ENCODE results near the gene TIMM44.

TIMM44 gene

GRCh38 chr19:7982103-7982502, 38.6 kb upstream of the TIMM44 start:
- Histone ChIP-seq H3K9me3 (ENCODE audit: control insufficient read depth, low read length) (no peaks in the 10 kb centered on the region), H3K4me1 (ENCODE audit: control insufficient read depth, insufficient read depth, low read length) (peaks cover 9% of the 10 kb centered on the region), H3K4me3 (ENCODE audit: low read length) (no peak overlapping the region), H3K9ac (ENCODE audit: low read length) (no peak overlapping the region), H3K27me3 (replicated peaks; ENCODE audit: control insufficient read depth, insufficient read depth, low read length) (no peaks in the 10 kb centered on the region), H3K36me3 (ENCODE audit: control insufficient read depth, insufficient read depth, low read length, severe bottlenecking) (peaks cover 61% of the 10 kb centered on the region)
- no peak for DNase-seq (ENCODE audit: low read depth)

- H3K36me3 ChIP-seq (ENCODE audit: control insufficient read depth, insufficient read depth, low read length, severe bottlenecking) = peaks cover 65% of the 10 kb centered on the region
- H3K9me3 ChIP-seq (ENCODE audit: control insufficient read depth, low read length) = no peaks in the 10 kb centered on the region
- H3K4me3 ChIP-seq (ENCODE audit: low read length) = no peak overlapping the region
- H3K4me1 ChIP-seq (ENCODE audit: control insufficient read depth, insufficient read depth, low read length) = peaks cover 6% of the 10 kb centered on the region
- DNase-seq (ENCODE audit: low read depth) = no peak
- no peak overlapping the region for H3K9ac ChIP-seq (ENCODE audit: low read length)
- H3K27me3 ChIP-seq (replicated peaks; ENCODE audit: control insufficient read depth, insufficient read depth, low read length) = no peaks in the 10 kb centered on the region
Observed at GRCh38 chr19:7981661-7982060, 38.2 kb upstream of the TIMM44 start.

GRCh38 chr19:7981199-7981598, 37.7 kb upstream of the TIMM44 start:
- Histone ChIP-seq H3K36me3 (ENCODE audit: control insufficient read depth, insufficient read depth, low read length, severe bottlenecking) (peaks cover 69% of the 10 kb centered on the region), H3K27me3 (replicated peaks; ENCODE audit: control insufficient read depth, insufficient read depth, low read length) (no peaks in the 10 kb centered on the region), H3K9ac (ENCODE audit: low read length) (no peak overlapping the region), H3K4me1 (ENCODE audit: control insufficient read depth, insufficient read depth, low read length) (peaks cover 1% of the 10 kb centered on the region), H3K9me3 (ENCODE audit: control insufficient read depth, low read length) (no peaks in the 10 kb centered on the region), H3K4me3 (ENCODE audit: low read length) (no peak overlapping the region)
- DNase-seq (ENCODE audit: low read depth) = no peak

- DNase-seq (ENCODE audit: low read depth) = no peak
- Histone ChIP-seq H3K36me3 (ENCODE audit: control insufficient read depth, insufficient read depth, low read length, severe bottlenecking) (peaks cover 66% of the 10 kb centered on the region), H3K4me3 (ENCODE audit: low read length) (no peak overlapping the region)
Observed at GRCh38 chr19:7980635-7981121, 37.2 kb upstream of the TIMM44 start.

GRCh38 chr19:7980168-7980567, 36.7 kb upstream of the TIMM44 start:
- no peak for DNase-seq (ENCODE audit: low read depth)
- Histone ChIP-seq H3K9ac (ENCODE audit: low read length) (no peak overlapping the region), H3K9me3 (ENCODE audit: control insufficient read depth, low read length) (no peaks in the 10 kb centered on the region), H3K4me1 (ENCODE audit: control insufficient read depth, insufficient read depth, low read length) (no peaks in the 10 kb centered on the region), H3K36me3 (ENCODE audit: control insufficient read depth, insufficient read depth, low read length, severe bottlenecking) (peaks cover 66% of the 10 kb centered on the region), H3K4me3 (ENCODE audit: low read length) (no peak overlapping the region), H3K27me3 (replicated peaks; ENCODE audit: control insufficient read depth, insufficient read depth, low read length) (no peaks in the 10 kb centered on the region)

More at GRCh38 chr19:7980635-7981121, 37.2 kb upstream of the TIMM44 start:
- H3K4me1 ChIP-seq (ENCODE audit: control insufficient read depth, insufficient read depth, low read length) = no peaks in the 10 kb centered on the region
- no peaks in the 10 kb centered on the region for H3K9me3 ChIP-seq (ENCODE audit: control insufficient read depth, low read length)
- H3K9ac ChIP-seq (ENCODE audit: low read length) = no peak overlapping the region
- H3K27me3 ChIP-seq (replicated peaks; ENCODE audit: control insufficient read depth, insufficient read depth, low read length) = no peaks in the 10 kb centered on the region

- Histone ChIP-seq H3K9me3 (ENCODE audit: control insufficient read depth, low read length) (no peaks in the 10 kb centered on the region), H3K36me3 (ENCODE audit: control insufficient read depth, insufficient read depth, low read length, severe bottlenecking) (peaks cover 68% of the 10 kb centered on the region), H3K9ac (ENCODE audit: low read length) (no peak overlapping the region), H3K27me3 (replicated peaks; ENCODE audit: control insufficient read depth, insufficient read depth, low read length) (no peaks in the 10 kb centered on the region), H3K4me3 (ENCODE audit: low read length) (no peak overlapping the region), H3K4me1 (ENCODE audit: control insufficient read depth, insufficient read depth, low read length) (no peaks in the 10 kb centered on the region)
- no peak for DNase-seq (ENCODE audit: low read depth)
Observed at GRCh38 chr19:7979559-7979958, 36.1 kb upstream of the TIMM44 start.

- Histone ChIP-seq H3K36me3 (ENCODE audit: control insufficient read depth, insufficient read depth, low read length, severe bottlenecking) (peaks cover 68% of the 10 kb centered on the region), H3K9ac (ENCODE audit: low read length) (no peak overlapping the region), H3K9me3 (ENCODE audit: control insufficient read depth, low read length) (no peaks in the 10 kb centered on the region), H3K4me3 (ENCODE audit: low read length) (no peak overlapping the region), H3K27me3 (replicated peaks; ENCODE audit: control insufficient read depth, insufficient read depth, low read length) (no peaks in the 10 kb centered on the region), H3K4me1 (ENCODE audit: control insufficient read depth, insufficient read depth, low read length) (no peaks in the 10 kb centered on the region)
- no peak for DNase-seq (ENCODE audit: low read depth)
Observed at GRCh38 chr19:7979011-7979410, 35.5 kb upstream of the TIMM44 start.

GRCh38 chr19:7978179-7978825, 34.8 kb upstream of the TIMM44 start:
- peaks cover 68% of the 10 kb centered on the region for H3K36me3 ChIP-seq (ENCODE audit: control insufficient read depth, insufficient read depth, low read length, severe bottlenecking)
- H3K27me3 ChIP-seq (replicated peaks; ENCODE audit: control insufficient read depth, insufficient read depth, low read length) = no peaks in the 10 kb centered on the region
- H3K9ac ChIP-seq (ENCODE audit: low read length) = no peak overlapping the region
- H3K4me1 ChIP-seq (ENCODE audit: control insufficient read depth, insufficient read depth, low read length) = no peaks in the 10 kb centered on the region
- no peak for DNase-seq (ENCODE audit: low read depth)
- H3K4me3 ChIP-seq (ENCODE audit: low read length) = no peak overlapping the region
- H3K9me3 ChIP-seq (ENCODE audit: control insufficient read depth, low read length) = no peaks in the 10 kb centered on the region

GRCh38 chr19:7977723-7978040, 34.2 kb upstream of the TIMM44 start:
- H3K4me1 ChIP-seq (ENCODE audit: control insufficient read depth, insufficient read depth, low read length) = no peaks in the 10 kb centered on the region
- DNase-seq (ENCODE audit: low read depth) = no peak
- no peak overlapping the region for H3K4me3 ChIP-seq (ENCODE audit: low read length)
- no peak overlapping the region for H3K9ac ChIP-seq (ENCODE audit: low read length)
- H3K36me3 ChIP-seq (ENCODE audit: control insufficient read depth, insufficient read depth, low read length, severe bottlenecking) = peaks cover 64% of the 10 kb centered on the region
- H3K9me3 ChIP-seq (ENCODE audit: control insufficient read depth, low read length) = no peaks in the 10 kb centered on the region
- no peaks in the 10 kb centered on the region for H3K27me3 ChIP-seq (replicated peaks; ENCODE audit: control insufficient read depth, insufficient read depth, low read length)

GRCh38 chr19:7977021-7977722, 33.7 kb upstream of the TIMM44 start:
- Histone ChIP-seq H3K4me3 (ENCODE audit: low read length) (no peak overlapping the region), H3K9me3 (ENCODE audit: control insufficient read depth, low read length) (no peaks in the 10 kb centered on the region), H3K27me3 (replicated peaks; ENCODE audit: control insufficient read depth, insufficient read depth, low read length) (no peaks in the 10 kb centered on the region), H3K9ac (ENCODE audit: low read length) (no peak overlapping the region), H3K36me3 (ENCODE audit: control insufficient read depth, insufficient read depth, low read length, severe bottlenecking) (peaks cover 63% of the 10 kb centered on the region), H3K4me1 (ENCODE audit: control insufficient read depth, insufficient read depth, low read length) (no peaks in the 10 kb centered on the region)
- DNase-seq (ENCODE audit: low read depth) = no peak

- DNase-seq (ENCODE audit: low read depth) = no peak
- Histone ChIP-seq H3K36me3 (ENCODE audit: control insufficient read depth, insufficient read depth, low read length, severe bottlenecking) (peaks cover 66% of the 10 kb centered on the region), H3K4me3 (ENCODE audit: low read length) (no peak overlapping the region), H3K9ac (ENCODE audit: low read length) (no peak overlapping the region), H3K27me3 (replicated peaks; ENCODE audit: control insufficient read depth, insufficient read depth, low read length) (no peaks in the 10 kb centered on the region), H3K4me1 (ENCODE audit: control insufficient read depth, insufficient read depth, low read length) (no peaks in the 10 kb centered on the region), H3K9me3 (ENCODE audit: control insufficient read depth, low read length) (no peaks in the 10 kb centered on the region)
Observed at GRCh38 chr19:7976461-7976860, 33.0 kb upstream of the TIMM44 start.
